Gastroesophageal sphincter (tissue), 3 donors: ENCODE data around the gene CBLN1.

Source experiments
- CTCF ChIP-seq, 4 experiments: fragments of 200-600 bp in 2 of 4; fragments of 450-650 bp in 2 of 4; sonication (generic) in 1 of 4; IDR thresholded peaks; one replicate each; pipeline ENCODE4 v1.5.1; 2017 to 2019; ENCODE audit warnings: antibody characterized with exemption in 4 of 4, mild to moderate bottlenecking in 2 of 4, moderate library complexity in 2 of 4
- POLR2A ChIP-seq, 2 donors: fragments of 450-650 bp; IDR thresholded peaks; one replicate each; pipeline ENCODE4 v1.6.1; 2017; ENCODE audit warnings: antibody characterized with exemption in 2 of 2, mild to moderate bottlenecking in 2 of 2, moderate library complexity in 1 of 2

DNA sequence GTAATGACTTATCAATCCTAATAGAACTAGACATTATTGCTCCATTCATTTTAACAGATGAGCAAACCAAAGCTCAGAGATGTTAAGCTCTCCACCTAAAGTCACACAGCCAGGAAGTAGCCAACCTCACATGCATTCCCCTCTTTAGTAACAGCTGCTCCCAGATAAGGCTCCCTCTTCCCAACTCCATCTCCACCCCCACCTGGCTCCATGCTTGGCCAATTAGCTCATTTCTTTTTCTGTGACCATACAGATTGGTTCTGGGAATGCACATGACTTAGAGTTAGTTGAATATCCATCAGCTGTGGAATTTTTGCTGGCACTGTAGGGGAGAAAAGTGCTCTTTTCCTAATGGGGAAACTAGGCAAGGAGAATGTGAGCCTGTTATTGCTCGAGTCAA is 13.0 kb downstream of the CBLN1 start:
- TF ChIP-seq CTCF (IDR thresholded peaks at IDR 0.05) (no peak), POLR2A (IDR thresholded peaks at IDR 0.05) (no peak)
